ENCODE measurements around the gene PACS1. TPM values are rescaled to one million over a fixed set of nuclear protein-coding genes. Genes with fewer than 3 reads are reported as not detected.

The PACS1 gene
- total RNA-seq, 1 experiment from 2014 or later, result 41.1 TPM

DNA sequence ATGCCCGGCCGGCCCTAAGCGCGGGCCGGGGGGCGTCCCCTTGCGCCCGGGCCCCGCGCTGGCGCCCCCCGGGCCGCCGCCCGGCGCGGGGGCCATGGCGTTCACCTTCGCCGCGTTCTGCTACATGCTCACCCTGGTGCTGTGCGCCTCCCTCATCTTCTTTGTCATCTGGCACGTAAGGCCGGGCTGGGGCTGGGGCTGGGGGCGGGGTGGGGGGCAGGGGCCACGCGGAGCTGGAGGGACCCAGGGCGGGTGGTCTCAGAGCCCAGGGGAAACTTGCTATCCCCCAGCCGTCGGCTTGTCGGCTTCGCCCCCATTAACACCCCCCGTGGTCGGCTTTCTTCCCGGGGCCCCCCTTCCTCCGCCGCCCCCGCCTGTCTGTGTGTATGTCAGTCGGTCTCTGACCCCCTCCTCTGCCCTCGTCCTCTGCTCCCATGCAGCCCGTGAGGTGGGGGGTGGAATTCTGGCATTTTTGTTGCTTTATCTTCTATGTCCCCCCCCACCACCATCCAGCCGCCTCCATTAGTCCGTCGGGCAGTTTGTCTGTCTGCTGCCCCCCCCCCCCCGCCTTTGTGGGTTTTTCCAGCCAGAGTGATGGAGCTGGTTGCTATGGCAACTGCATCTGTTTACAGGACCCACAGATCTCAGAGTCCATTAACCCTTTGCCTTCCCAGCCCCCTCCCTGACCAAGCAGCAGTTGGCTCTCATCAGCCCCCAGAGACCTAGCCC lies 208.5 kb downstream of the PACS1 start:
- H3K4me3 ChIP-seq (replicated peaks in 1 of 2; ENCODE audit: low read depth in 1 of 2, low read length in 2 of 2), result no peak overlapping the region
- H3K36me3 ChIP-seq (ENCODE audit: control insufficient read depth in 1 of 2, insufficient read depth in 2 of 2, low read length in 2 of 2), result peaks cover under 1 to 3% of the 10 kb centered on the region in 2 experiments; a peak in 3 of 4 replicates
- ATAC-seq, result no peak
- TF ChIP-seq, protein P1, sequence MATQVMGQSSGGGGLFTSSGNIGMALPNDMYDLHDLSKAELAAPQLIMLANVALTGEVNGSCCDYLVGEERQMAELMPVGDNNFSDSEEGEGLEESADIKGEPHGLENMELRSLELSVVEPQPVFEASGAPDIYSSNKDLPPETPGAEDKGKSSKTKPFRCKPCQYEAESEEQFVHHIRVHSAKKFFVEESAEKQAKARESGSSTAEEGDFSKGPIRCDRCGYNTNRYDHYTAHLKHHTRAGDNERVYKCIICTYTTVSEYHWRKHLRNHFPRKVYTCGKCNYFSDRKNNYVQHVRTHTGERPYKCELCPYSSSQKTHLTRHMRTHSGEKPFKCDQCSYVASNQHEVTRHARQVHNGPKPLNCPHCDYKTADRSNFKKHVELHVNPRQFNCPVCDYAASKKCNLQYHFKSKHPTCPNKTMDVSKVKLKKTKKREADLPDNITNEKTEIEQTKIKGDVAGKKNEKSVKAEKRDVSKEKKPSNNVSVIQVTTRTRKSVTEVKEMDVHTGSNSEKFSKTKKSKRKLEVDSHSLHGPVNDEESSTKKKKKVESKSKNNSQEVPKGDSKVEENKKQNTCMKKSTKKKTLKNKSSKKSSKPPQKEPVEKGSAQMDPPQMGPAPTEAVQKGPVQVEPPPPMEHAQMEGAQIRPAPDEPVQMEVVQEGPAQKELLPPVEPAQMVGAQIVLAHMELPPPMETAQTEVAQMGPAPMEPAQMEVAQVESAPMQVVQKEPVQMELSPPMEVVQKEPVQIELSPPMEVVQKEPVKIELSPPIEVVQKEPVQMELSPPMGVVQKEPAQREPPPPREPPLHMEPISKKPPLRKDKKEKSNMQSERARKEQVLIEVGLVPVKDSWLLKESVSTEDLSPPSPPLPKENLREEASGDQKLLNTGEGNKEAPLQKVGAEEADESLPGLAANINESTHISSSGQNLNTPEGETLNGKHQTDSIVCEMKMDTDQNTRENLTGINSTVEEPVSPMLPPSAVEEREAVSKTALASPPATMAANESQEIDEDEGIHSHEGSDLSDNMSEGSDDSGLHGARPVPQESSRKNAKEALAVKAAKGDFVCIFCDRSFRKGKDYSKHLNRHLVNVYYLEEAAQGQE (IDR thresholded peaks at IDR 0.05; ENCODE audit: low read depth), result no peak
- TF ChIP-seq EZH2phosphoT487 (IDR thresholded peaks at IDR 0.05; ENCODE audit: borderline replicate concordance) (no peak), RAD21 (IDR thresholded peaks at IDR 0.05; ENCODE audit: low read depth) (no peak)
- TF ChIP-seq, protein P2, sequence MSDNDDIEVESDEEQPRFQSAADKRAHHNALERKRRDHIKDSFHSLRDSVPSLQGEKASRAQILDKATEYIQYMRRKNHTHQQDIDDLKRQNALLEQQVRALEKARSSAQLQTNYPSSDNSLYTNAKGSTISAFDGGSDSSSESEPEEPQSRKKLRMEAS (IDR thresholded peaks at IDR 0.05), result no peak
- TF ChIP-seq, protein P3, sequence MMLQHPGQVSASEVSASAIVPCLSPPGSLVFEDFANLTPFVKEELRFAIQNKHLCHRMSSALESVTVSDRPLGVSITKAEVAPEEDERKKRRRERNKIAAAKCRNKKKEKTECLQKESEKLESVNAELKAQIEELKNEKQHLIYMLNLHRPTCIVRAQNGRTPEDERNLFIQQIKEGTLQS (IDR thresholded peaks at IDR 0.05), result no peak
- TF ChIP-seq, protein P4, sequence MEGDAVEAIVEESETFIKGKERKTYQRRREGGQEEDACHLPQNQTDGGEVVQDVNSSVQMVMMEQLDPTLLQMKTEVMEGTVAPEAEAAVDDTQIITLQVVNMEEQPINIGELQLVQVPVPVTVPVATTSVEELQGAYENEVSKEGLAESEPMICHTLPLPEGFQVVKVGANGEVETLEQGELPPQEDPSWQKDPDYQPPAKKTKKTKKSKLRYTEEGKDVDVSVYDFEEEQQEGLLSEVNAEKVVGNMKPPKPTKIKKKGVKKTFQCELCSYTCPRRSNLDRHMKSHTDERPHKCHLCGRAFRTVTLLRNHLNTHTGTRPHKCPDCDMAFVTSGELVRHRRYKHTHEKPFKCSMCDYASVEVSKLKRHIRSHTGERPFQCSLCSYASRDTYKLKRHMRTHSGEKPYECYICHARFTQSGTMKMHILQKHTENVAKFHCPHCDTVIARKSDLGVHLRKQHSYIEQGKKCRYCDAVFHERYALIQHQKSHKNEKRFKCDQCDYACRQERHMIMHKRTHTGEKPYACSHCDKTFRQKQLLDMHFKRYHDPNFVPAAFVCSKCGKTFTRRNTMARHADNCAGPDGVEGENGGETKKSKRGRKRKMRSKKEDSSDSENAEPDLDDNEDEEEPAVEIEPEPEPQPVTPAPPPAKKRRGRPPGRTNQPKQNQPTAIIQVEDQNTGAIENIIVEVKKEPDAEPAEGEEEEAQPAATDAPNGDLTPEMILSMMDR (IDR thresholded peaks at IDR 0.05 in 2 of 3, conservative IDR thresholded peaks at IDR 0.05 in 1 of 3; ENCODE audit: borderline replicate concordance in 1 of 3, insufficient read depth in 1 of 3, low read depth in 2 of 3, low read length in 2 of 3), result no peak
- POLR2A ChIA-PET, result no interaction called here
- H3K27me3 ChIP-seq (ENCODE audit: insufficient read depth, low read length), result no peaks in the 10 kb centered on the region
- peaks cover 0 to 26% of the 10 kb centered on the region in 2 experiments; a peak in 2 of 4 replicates for H3K4me1 ChIP-seq (ENCODE audit: control insufficient read depth in 1 of 2, insufficient read depth in 2 of 2, low read length in 2 of 2)
- no peaks in the 10 kb centered on the region for H3K9me3 ChIP-seq (ENCODE audit: control insufficient read depth in 1 of 2, insufficient read depth in 1 of 2, low read depth in 1 of 2, low read length in 2 of 2)
- CTCF ChIA-PET, result no interaction called here
- no peak overlapping the region for H2AFZ ChIP-seq (ENCODE audit: low read depth, low read length, poor library complexity, severe bottlenecking)
- H3K4me2 ChIP-seq (ENCODE audit: low read length), result no peak overlapping the region
- DNase-seq (ENCODE audit: low read depth, low spot score), result no peak
- H3K27ac ChIP-seq (ENCODE audit: low read depth, low read length), result no peak overlapping the region
- no TSS peak for BruUV-seq (replicated peaks)
- no peaks in the 10 kb centered on the region for H4K20me1 ChIP-seq (ENCODE audit: insufficient read depth)
- RAD21 ChIA-PET (ENCODE audit: low non-redundant PET in 1 of 2, low total read pairs in 2 of 2, uncharacterized antibody in 2 of 2, unreplicated experiment in 2 of 2), result no interaction called here
- H3K9ac ChIP-seq (ENCODE audit: low read length), result no peak overlapping the region
- H3K79me2 ChIP-seq (ENCODE audit: insufficient read depth, low read length), result no peaks in the 10 kb centered on the region
- intact Hi-C loops (cut with micrococcal nuclease), result no loop called here
- H3K9me2 ChIP-seq (ENCODE audit: insufficient read depth), result no peaks in the 10 kb centered on the region

Measured in HCT116 (cell line).